OCI-LY7 (cell line): Measurements from ENCODE around the gene SMARCAL1. TPM values are rescaled to one million over a fixed set of nuclear protein-coding genes. Genes with fewer than 3 reads are reported as not detected.
A peak's percentile ranks its signal among the peaks of the same experiment; 100 is the strongest.

Source experiments
- BruUV-seq: library from RNA; stranded (reverse); fragments of 400-500 nt; replicated peaks from 2 replicates; lab custom pipeline; 2021; lab: Mats Ljungman, UMichigan
- CTCF ChIA-PET: fragments of 300-600 bp; sonication (Branson Sonifier 250); formaldehyde crosslinking; loops from one replicate; lab custom pipeline; 2022; ENCODE audit warnings: antibody characterized with exemption; ENCODE audit not compliant: unreplicated experiment; lab: Charles Lee
- POLR2A ChIA-PET: fragments of 300-600 bp; sonication (Branson Sonifier 250); formaldehyde crosslinking; loops from one replicate; lab custom pipeline; 2022; ENCODE audit warnings: antibody characterized with exemption; lab: Charles Lee
- DNase-seq: peaks from one replicate; pipeline ENCODE4 v3.0.0-alpha.2; 2015; ENCODE audit warnings: low spot score
- H2AFZ ChIP-seq: fragments of 200-600 bp; sonication (generic), shearing (Covaris generic); 2 replicates; pipeline ENCODE4 v1.6.1; 2014; ENCODE audit warnings: mild to moderate bottlenecking, antibody characterized with exemption, low read length, moderate library complexity
- H3K27ac ChIP-seq: fragments of 200-600 bp; sonication (generic); 2 replicates; pipeline ENCODE4 v1.5.1; 2014; ENCODE audit warnings: mixed run types, low read depth, mild to moderate bottlenecking, moderate library complexity, low read length, inconsistent platforms; ENCODE audit not compliant: poor library complexity, severe bottlenecking
- H3K36me3 ChIP-seq: fragments of 200-600 bp; sonication (generic); 2 replicates; pipeline ENCODE4 v1.6.1; 2014; ENCODE audit warnings: mild to moderate bottlenecking, antibody characterized with exemption, low read length, moderate library complexity, mixed read lengths; ENCODE audit not compliant: insufficient read depth
- H3K4me1 ChIP-seq: fragments of 200-600 bp; sonication (generic); 2 replicates; pipeline ENCODE4 v1.5.1; 2014; ENCODE audit warnings: mild to moderate bottlenecking, low read length; ENCODE audit not compliant: insufficient read depth, poor library complexity, severe bottlenecking
- H3K4me2 ChIP-seq: fragments of 200-600 bp; sonication (generic); 2 replicates; pipeline ENCODE4 v1.6.1; 2014; ENCODE audit warnings: mild to moderate bottlenecking, low read length
- H3K4me3 ChIP-seq: fragments of 200-600 bp; sonication (generic); 2 replicates; pipeline ENCODE4 v1.5.1; 2014; ENCODE audit warnings: mild to moderate bottlenecking, low read depth, low read length; ENCODE audit not compliant: poor library complexity, severe bottlenecking
- H3K79me2 ChIP-seq: fragments of 200-600 bp; sonication (generic); 2 replicates; pipeline ENCODE4 v1.6.1; 2016; ENCODE audit warnings: low read depth, mild to moderate bottlenecking, low read length, moderate library complexity, mixed read lengths; ENCODE audit not compliant: insufficient read depth
- H3K9me2 ChIP-seq: fragments of 200-600 bp; sonication (generic); 2 replicates; pipeline ENCODE4 v1.6.1; 2016; ENCODE audit warnings: mild to moderate bottlenecking, low read length, mixed read lengths; ENCODE audit not compliant: insufficient read depth
- H3K9me3 ChIP-seq: fragments of 200-600 bp; sonication (generic); 2 replicates; pipeline ENCODE4 v1.6.1; 2014; ENCODE audit warnings: mild to moderate bottlenecking, mixed run types, low read length, mixed read lengths
- H4K20me1 ChIP-seq: fragments of 200-600 bp; sonication (generic); 2 replicates; pipeline ENCODE4 v1.6.1; 2014; ENCODE audit warnings: mild to moderate bottlenecking, antibody characterized with exemption, low read length, moderate library complexity, mixed read lengths; ENCODE audit not compliant: insufficient read depth
- EZH2phosphoT487 ChIP-seq: fragments of 200-600 bp; sonication (generic); IDR thresholded peaks from 2 replicates; pipeline ENCODE4 v1.6.1; 2018; ENCODE audit warnings: low read depth, borderline replicate concordance, mild to moderate bottlenecking, mixed run types, antibody characterized with exemption, low read length, moderate library complexity, mixed read lengths
- intact Hi-C: fragments of 100-400 bp; cut with micrococcal nuclease; formaldehyde crosslinking; loops from one replicate; pipeline ENCODE4 v1.10.0; 2022; ENCODE audit not compliant: unreplicated experiment
- total RNA-seq, 2 experiments: library from RNA; depleted of rRNA in 1 of 2; stranded (reverse); fragments of >200 nt in 1 of 2; shearing (Covaris generic) in 1 of 2; gene quantifications; 2 replicates each; pipeline ENCODE4 v1.2.3, GENCODE V29; 2014 to 2022
- TF ChIP-seq, protein P1 (sequence below): fragments of 200-600 bp; sonication (generic); conservative IDR thresholded peaks from 2 replicates; pipeline ENCODE4 v1.5.1; 2014; ENCODE audit warnings: mild to moderate bottlenecking, antibody characterized with exemption, low read length, moderate library complexity, mixed read lengths

Gene SMARCAL1
- total RNA-seq, 2 experiments from 2014 or later, result 12.2 to 26.1 TPM

GRCh38 chr2:216399621-216400020, 12.7 kb upstream of the SMARCAL1 start:
- H3K4me1 ChIP-seq, result no peaks in the 10 kb centered on the region
- BruUV-seq, result no TSS peak
- no peaks in the 10 kb centered on the region for H3K9me2 ChIP-seq
- H4K20me1 ChIP-seq, result no peaks in the 10 kb centered on the region
- intact Hi-C loops, result no loop called here
- CTCF ChIA-PET, result no interaction called here
- no peaks in the 10 kb centered on the region for H3K9me3 ChIP-seq
- no peak for DNase-seq
- TF ChIP-seq, protein P1, sequence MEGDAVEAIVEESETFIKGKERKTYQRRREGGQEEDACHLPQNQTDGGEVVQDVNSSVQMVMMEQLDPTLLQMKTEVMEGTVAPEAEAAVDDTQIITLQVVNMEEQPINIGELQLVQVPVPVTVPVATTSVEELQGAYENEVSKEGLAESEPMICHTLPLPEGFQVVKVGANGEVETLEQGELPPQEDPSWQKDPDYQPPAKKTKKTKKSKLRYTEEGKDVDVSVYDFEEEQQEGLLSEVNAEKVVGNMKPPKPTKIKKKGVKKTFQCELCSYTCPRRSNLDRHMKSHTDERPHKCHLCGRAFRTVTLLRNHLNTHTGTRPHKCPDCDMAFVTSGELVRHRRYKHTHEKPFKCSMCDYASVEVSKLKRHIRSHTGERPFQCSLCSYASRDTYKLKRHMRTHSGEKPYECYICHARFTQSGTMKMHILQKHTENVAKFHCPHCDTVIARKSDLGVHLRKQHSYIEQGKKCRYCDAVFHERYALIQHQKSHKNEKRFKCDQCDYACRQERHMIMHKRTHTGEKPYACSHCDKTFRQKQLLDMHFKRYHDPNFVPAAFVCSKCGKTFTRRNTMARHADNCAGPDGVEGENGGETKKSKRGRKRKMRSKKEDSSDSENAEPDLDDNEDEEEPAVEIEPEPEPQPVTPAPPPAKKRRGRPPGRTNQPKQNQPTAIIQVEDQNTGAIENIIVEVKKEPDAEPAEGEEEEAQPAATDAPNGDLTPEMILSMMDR, result no peak
- no peak for TF ChIP-seq EZH2phosphoT487
- no peak overlapping the region for H3K27ac ChIP-seq
- H3K4me2 ChIP-seq, result no peak overlapping the region
- no peaks in the 10 kb centered on the region for H3K36me3 ChIP-seq
- no peak overlapping the region for H2AFZ ChIP-seq
- H3K79me2 ChIP-seq, result no peaks in the 10 kb centered on the region
- POLR2A ChIA-PET, result no interaction called here
- H3K4me3 ChIP-seq, result no peak overlapping the region

DNA sequence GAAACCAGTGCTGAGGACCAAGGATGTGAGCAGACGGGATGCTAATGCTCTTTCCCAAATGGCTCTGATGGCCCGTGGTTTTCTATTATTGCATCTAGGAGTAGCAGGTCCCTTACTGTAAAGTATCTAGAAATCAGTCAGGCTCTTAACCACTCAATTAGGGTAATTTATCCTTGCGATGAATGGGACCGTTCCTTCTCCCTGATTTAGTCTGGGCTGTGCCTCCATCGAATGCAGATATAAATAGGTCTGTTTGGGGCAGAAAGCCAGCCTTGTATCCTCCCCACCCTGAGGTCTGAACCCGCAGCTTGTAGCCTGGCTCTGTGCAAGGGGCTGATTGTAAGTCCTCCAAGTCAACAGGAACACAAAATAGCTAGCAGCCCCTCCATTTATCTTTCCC, 9.5 kb upstream of the SMARCAL1 start:
- Histone ChIP-seq H3K9me2 (no peaks in the 10 kb centered on the region), H3K4me2 (no peak overlapping the region), H2AFZ (no peak overlapping the region), H3K27ac (no peak overlapping the region), H3K9me3 (no peaks in the 10 kb centered on the region), H3K4me1 (no peaks in the 10 kb centered on the region), H4K20me1 (no peaks in the 10 kb centered on the region), H3K79me2 (no peaks in the 10 kb centered on the region), H3K4me3 (no peak overlapping the region), H3K36me3 (no peaks in the 10 kb centered on the region)
- intact Hi-C loops, result no loop called here
- BruUV-seq, result no TSS peak
- no peak for TF ChIP-seq EZH2phosphoT487
- TF ChIP-seq, protein P1, result no peak
- ChIA-PET POLR2A (no interaction called here), CTCF (no interaction called here)
- no peak for DNase-seq

DNA sequence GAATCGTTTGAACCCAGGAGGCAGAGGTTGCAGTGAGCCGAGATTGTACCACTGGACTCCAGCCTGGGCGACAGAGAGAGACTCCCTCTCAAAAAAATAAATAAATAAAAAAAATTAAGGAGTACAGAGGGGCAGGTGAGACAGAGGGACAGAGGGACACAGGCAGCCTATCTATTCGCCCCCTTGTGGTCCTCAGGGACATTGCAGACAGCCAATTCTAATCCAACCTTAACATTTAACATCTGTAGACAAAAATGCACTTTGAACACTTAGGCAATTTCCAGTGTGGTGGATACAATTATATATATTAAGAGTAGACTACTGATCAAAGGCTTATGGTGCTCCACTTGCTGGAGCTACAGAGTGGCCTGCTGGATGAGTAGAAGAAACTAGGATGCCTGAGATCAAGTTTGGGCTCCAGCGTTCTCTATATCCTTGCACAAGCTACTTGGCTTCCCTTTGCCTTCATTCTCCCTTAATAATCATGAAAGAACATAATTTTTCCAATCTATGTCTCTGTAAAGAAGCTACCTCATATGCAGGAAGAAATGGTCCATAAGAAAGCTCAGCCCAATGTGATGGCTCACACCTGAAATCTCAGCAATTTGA, 8.2 kb upstream of the SMARCAL1 start:
- BruUV-seq, result no TSS peak
- intact Hi-C loops, result no loop called here
- CTCF ChIA-PET, result no interaction called here

More for the DNA sequence above, 8.2 kb upstream of the SMARCAL1 start:
- no peaks in the 10 kb centered on the region for H3K36me3 ChIP-seq
- no peak overlapping the region for H3K4me3 ChIP-seq
- no peak overlapping the region for H3K27ac ChIP-seq
- DNase-seq, result peak; percentile 45
- no peak overlapping the region for H2AFZ ChIP-seq
- POLR2A ChIA-PET, result interaction anchor here (0.6 to 1.8 kb wide), 4 partner anchors 10 to 976 kb away, joined by 3 to 5 read pairs (median 4); no protein-coding TSS in a partner anchor
- H3K9me2 ChIP-seq, result no peaks in the 10 kb centered on the region
- no peaks in the 10 kb centered on the region for H4K20me1 ChIP-seq
- no peaks in the 10 kb centered on the region for H3K79me2 ChIP-seq
- no peak for TF ChIP-seq EZH2phosphoT487
- TF ChIP-seq, protein P1, result peak; percentile 80
- no peak overlapping the region for H3K4me2 ChIP-seq
- H3K4me1 ChIP-seq, result no peaks in the 10 kb centered on the region
- no peaks in the 10 kb centered on the region for H3K9me3 ChIP-seq
